Osteocyte (in vitro differentiated cells): ENCODE measurements around the gene PAX2. TPM values are rescaled to one million over a fixed set of nuclear protein-coding genes. Genes with fewer than 3 reads are reported as not detected.

ENCODE experiments used
- DNase-seq: peaks from one replicate; pipeline ENCODE4 v3.0.0; 2021; ENCODE audit warnings: mixed read lengths; ENCODE audit not compliant: unreplicated experiment; ENCODE audit errors: extremely low spot score
- H3K27ac Mint-ChIP-seq: one replicate; pipeline ENCODE4 v1.8.0; 2021; ENCODE audit warnings: mild to moderate bottlenecking, mixed read lengths; ENCODE audit not compliant: unreplicated experiment
- H3K27me3 Mint-ChIP-seq: one replicate; pipeline ENCODE4 v1.8.0; 2021; ENCODE audit warnings: mixed read lengths; ENCODE audit not compliant: unreplicated experiment
- H3K36me3 Mint-ChIP-seq: one replicate; pipeline ENCODE4 v1.8.0; 2021; ENCODE audit warnings: mixed read lengths; ENCODE audit not compliant: unreplicated experiment
- H3K4me1 Mint-ChIP-seq: one replicate; pipeline ENCODE4 v1.8.0; 2021; ENCODE audit warnings: mixed read lengths; ENCODE audit not compliant: unreplicated experiment
- H3K4me3 Mint-ChIP-seq: one replicate; pipeline ENCODE4 v1.8.0; 2021; ENCODE audit warnings: mild to moderate bottlenecking, moderate library complexity, mixed read lengths; ENCODE audit not compliant: unreplicated experiment
- H3K9me3 Mint-ChIP-seq: one replicate; pipeline ENCODE4 v1.8.0; 2021; ENCODE audit warnings: mixed read lengths; ENCODE audit not compliant: unreplicated experiment
- CTCF ChIP-seq: fragments of 200-600 bp; sonication (generic); IDR thresholded peaks from 2 replicates; pipeline ENCODE4 v1.5.0; 2021; ENCODE audit warnings: antibody characterized with exemption, mild to moderate bottlenecking, moderate library complexity
- total RNA-seq: library from RNA; stranded (reverse); gene quantifications from 2 replicates; pipeline ENCODE4 v1.2.1, GENCODE V29; 2021

PAX2 gene
- total RNA-seq, 1 donor from 2014 or later = 0.30 TPM

- no peak overlapping the region for H3K27ac Mint-ChIP-seq
- peaks cover 88% of the 10 kb centered on the region for H3K27me3 Mint-ChIP-seq
- no peaks in the 10 kb centered on the region for H3K9me3 Mint-ChIP-seq
Measured at GRCh38 chr10:100759331-100759730, 13.9 kb downstream of the PAX2 start.

GRCh38 chr10:100760726-100761125 is 15.3 kb downstream of the PAX2 start:
- no peaks in the 10 kb centered on the region for H3K9me3 Mint-ChIP-seq
- DNase-seq = no peak
- H3K27me3 Mint-ChIP-seq = peaks cover 87% of the 10 kb centered on the region
- H3K36me3 Mint-ChIP-seq = no peaks in the 10 kb centered on the region
- no peak overlapping the region for H3K4me3 Mint-ChIP-seq
- no peak overlapping the region for H3K27ac Mint-ChIP-seq
- H3K4me1 Mint-ChIP-seq = no peaks in the 10 kb centered on the region
- TF ChIP-seq CTCF = no peak

More at GRCh38 chr10:100759331-100759730, 13.9 kb downstream of the PAX2 start:
- Mint-ChIP-seq H3K36me3 (no peaks in the 10 kb centered on the region), H3K4me1 (no peaks in the 10 kb centered on the region), H3K4me3 (no peak overlapping the region)
- no peak for TF ChIP-seq CTCF
- DNase-seq = no peak

- Mint-ChIP-seq H3K27ac (no peak overlapping the region), H3K27me3 (peaks cover 87% of the 10 kb centered on the region), H3K4me3 (no peak overlapping the region), H3K9me3 (no peaks in the 10 kb centered on the region), H3K36me3 (no peaks in the 10 kb centered on the region), H3K4me1 (no peaks in the 10 kb centered on the region)
- DNase-seq = no peak
- no peak for TF ChIP-seq CTCF
Measured at GRCh38 chr10:100761191-100761590, 15.8 kb downstream of the PAX2 start.

- no peak overlapping the region for H3K4me3 Mint-ChIP-seq
- peaks cover 89% of the 10 kb centered on the region for H3K27me3 Mint-ChIP-seq
- no peaks in the 10 kb centered on the region for H3K36me3 Mint-ChIP-seq
- H3K4me1 Mint-ChIP-seq = no peaks in the 10 kb centered on the region
- no peaks in the 10 kb centered on the region for H3K9me3 Mint-ChIP-seq
- no peak for DNase-seq
- no peak overlapping the region for H3K27ac Mint-ChIP-seq
- no peak for TF ChIP-seq CTCF
Measured at GRCh38 chr10:100763043-100763747, 17.8 kb downstream of the PAX2 start.

- no peaks in the 10 kb centered on the region for H3K9me3 Mint-ChIP-seq
Measured at GRCh38 chr10:100766693-100767421, 21.5 kb downstream of the PAX2 start.

More at GRCh38 chr10:100766693-100767421, 21.5 kb downstream of the PAX2 start:
- Mint-ChIP-seq H3K27me3 (peaks cover 73% of the 10 kb centered on the region), H3K36me3 (no peaks in the 10 kb centered on the region), H3K27ac (no peak overlapping the region), H3K4me1 (no peaks in the 10 kb centered on the region), H3K4me3 (no peak overlapping the region)
- TF ChIP-seq CTCF = no peak
- no peak for DNase-seq
